Activated B cell treated with CpG ODN at 0.5 μM for 24 hours (primary cell): ENCODE measurements around the gene EVI2B. TPM values are rescaled to one million over a fixed set of nuclear protein-coding genes. Genes with fewer than 3 reads are reported as not detected.
"Not testable (repeated sequence)": the region's sequence is repeated elsewhere in the genome, so short reads cannot be mapped to it uniquely, and the experiment has no call there.

Source experiments
- ATAC-seq: fragments of 200-7000 bp; cut with Tn5 transposase; one replicate; pipeline ENCODE4 v1.10.0; 2021; ENCODE audit warnings: low read depth, mild to moderate bottlenecking, moderate library complexity
- CTCF ChIA-PET: fragments of 350-600 bp; sonication (Branson Sonifier 250); formaldehyde crosslinking; loops from one replicate; lab custom pipeline; 2021; ENCODE audit warnings: antibody characterized with exemption; lab: Charles Lee
- POLR2A ChIA-PET: fragments of 350-600 bp; sonication (Branson Sonifier 250); formaldehyde crosslinking; loops from one replicate; lab custom pipeline; 2021; ENCODE audit warnings: antibody characterized with exemption; lab: Charles Lee
- DNase-seq: peaks from one replicate; pipeline ENCODE4 v3.0.0; 2022
- H3K27ac Mint-ChIP-seq: one replicate; pipeline ENCODE4 v1.8.0; 2020; ENCODE audit warnings: mixed read lengths
- H3K27me3 Mint-ChIP-seq: one replicate; pipeline ENCODE4 v1.8.0; 2021; ENCODE audit warnings: mixed read lengths
- H3K36me3 Mint-ChIP-seq: one replicate; pipeline ENCODE4 v1.8.0; 2021; ENCODE audit warnings: low read depth, mixed read lengths
- H3K4me1 Mint-ChIP-seq: one replicate; pipeline ENCODE4 v1.8.0; 2021; ENCODE audit warnings: mixed read lengths
- H3K4me3 Mint-ChIP-seq: one replicate; pipeline ENCODE4 v1.8.0; 2020; ENCODE audit warnings: mild to moderate bottlenecking, mixed read lengths
- H3K9me3 Mint-ChIP-seq: one replicate; pipeline ENCODE4 v1.8.0; 2020; ENCODE audit warnings: mixed read lengths
- CTCF ChIP-seq: fragments of 200-600 bp; IDR thresholded peaks from one replicate; pipeline ENCODE4 v1.8.0; 2022; ENCODE audit warnings: antibody characterized with exemption, mild to moderate bottlenecking
- intact Hi-C: fragments of 100-400 bp; cut with micrococcal nuclease; formaldehyde crosslinking; loops from one replicate; pipeline ENCODE4 v1.15.1; 2024
- total RNA-seq: library from RNA; stranded (reverse); gene quantifications from 2 replicates; pipeline ENCODE4 v1.2.3, GENCODE V29; 2022

EVI2B gene
- total RNA-seq, 1 donor from 2014 or later: 111 TPM

- CTCF ChIA-PET: interaction anchor here (1.0 kb wide), 1 partner anchor 102 kb away, joined by 3 read pairs; no protein-coding TSS in a partner anchor
These were observed 44.3 kb downstream of the EVI2B start for GRCh38 chr17:31269578-31269983.

GRCh38 chr17:31269036-31269577 lies 44.7 kb downstream of the EVI2B start:
- no peak for ATAC-seq
- POLR2A ChIA-PET: no interaction called here
- intact Hi-C loops: loop anchor here (10.0 kb wide), 1 partner anchor 56 kb away; the partner anchor contains the start of gene EVI2A

More at GRCh38 chr17:31269578-31269983, 44.3 kb downstream of the EVI2B start:
- intact Hi-C loops: loop anchor here (10.0 kb wide), 1 partner anchor 55 kb away; the partner anchor contains the start of gene EVI2A
- H3K4me1 Mint-ChIP-seq: no peaks in the 10 kb centered on the region
- H3K36me3 Mint-ChIP-seq: peaks cover 21% of the 10 kb centered on the region
- no peak overlapping the region for H3K4me3 Mint-ChIP-seq
- no peaks in the 10 kb centered on the region for H3K9me3 Mint-ChIP-seq
- no peak for ATAC-seq
- no peak overlapping the region for H3K27ac Mint-ChIP-seq
- DNase-seq: no peak
- POLR2A ChIA-PET: no interaction called here
- H3K27me3 Mint-ChIP-seq: no peaks in the 10 kb centered on the region
- TF ChIP-seq CTCF: no peak

GRCh38 chr17:31266042-31266441 lies 47.8 kb downstream of the EVI2B start:
- Mint-ChIP-seq H3K4me1 (no peaks in the 10 kb centered on the region), H3K4me3 (no peak overlapping the region), H3K27me3 (no peaks in the 10 kb centered on the region), H3K27ac (no peak overlapping the region), H3K36me3 (peaks cover 26% of the 10 kb centered on the region), H3K9me3 (no peaks in the 10 kb centered on the region)
- ChIA-PET POLR2A (interaction anchor here (2.0 kb wide), 1 partner anchor 47 kb away, joined by 9 read pairs; the partner anchor contains the start of gene EVI2B), CTCF (interaction anchor here (0.6 to 2.6 kb wide), 7 partner anchors 57 to 112 kb away, joined by 3 to 11 read pairs (median 4); no protein-coding TSS in a partner anchor)
- no peak for ATAC-seq
- no peak for TF ChIP-seq CTCF
- intact Hi-C loops: loop anchor here (1.0 to 10.0 kb wide), 2 partner anchors 59 to 107 kb away; partner anchors contain the start of gene EVI2A
- DNase-seq: no peak

More at GRCh38 chr17:31269036-31269577, 44.7 kb downstream of the EVI2B start:
- H3K4me1 Mint-ChIP-seq: no peaks in the 10 kb centered on the region
- no peaks in the 10 kb centered on the region for H3K27me3 Mint-ChIP-seq
- H3K36me3 Mint-ChIP-seq: peaks cover 21% of the 10 kb centered on the region
- TF ChIP-seq CTCF: no peak
- no peak overlapping the region for H3K27ac Mint-ChIP-seq
- no peak overlapping the region for H3K4me3 Mint-ChIP-seq
- no peak for DNase-seq
- CTCF ChIA-PET: interaction anchor here (1.0 kb wide), 1 partner anchor 102 kb away, joined by 3 read pairs; no protein-coding TSS in a partner anchor
- H3K9me3 Mint-ChIP-seq: no peaks in the 10 kb centered on the region

- H3K4me1 Mint-ChIP-seq, POLR2A ChIA-PET, H3K27ac Mint-ChIP-seq, ATAC-seq, DNase-seq, H3K27me3 Mint-ChIP-seq, CTCF ChIA-PET, H3K4me3 Mint-ChIP-seq, H3K9me3 Mint-ChIP-seq: not testable (repeated sequence)
- intact Hi-C loops: loop anchor here (10.0 kb wide), 1 partner anchor 62 kb away; the partner anchor contains the start of gene EVI2A
- peaks cover 20% of the 10 kb centered on the region for H3K36me3 Mint-ChIP-seq
These were observed 50.9 kb downstream of the EVI2B start for GRCh38 chr17:31262923-31263322.

- Mint-ChIP-seq H3K9me3 (no peaks in the 10 kb centered on the region), H3K27ac (no peak overlapping the region), H3K36me3 (peaks cover 17% of the 10 kb centered on the region), H3K4me1 (no peaks in the 10 kb centered on the region), H3K4me3 (no peak overlapping the region), H3K27me3 (no peaks in the 10 kb centered on the region)
- no peak for TF ChIP-seq CTCF
- ATAC-seq (no peak), DNase-seq (no peak)
- ChIA-PET POLR2A (no interaction called here), CTCF (interaction anchor here (1.0 kb wide), 1 partner anchor 111 kb away, joined by 5 read pairs; no protein-coding TSS in a partner anchor)
- intact Hi-C loops: loop anchor here (10.0 kb wide), 1 partner anchor 63 kb away; the partner anchor contains the start of gene EVI2A
These were observed 52.3 kb downstream of the EVI2B start for GRCh38 chr17:31261601-31262000.
